Stimulated activated naive B cell treated with anti-CD40 and anti-IgM and Interleukin-4, amounts not matched to agents 10 μg/mL and 1 μg/mL and 100 μg/mL, for 72 hours (primary cell): ENCODE data around the gene DLG1.
A peak's percentile ranks its signal among the peaks of the same experiment; 100 is the strongest.

Source experiments
- ATAC-seq, 2 donors: fragments of 150-1000 bp; cut with Tn5 transposase; replicated peaks; 2 replicates each; pipeline ENCODE4 v1.10.0; 2021; ENCODE audit warnings: moderate library complexity in 1 of 2
- DNase-seq: peaks from one replicate; pipeline ENCODE4 v3.0.0; 2021
- H3K27ac Mint-ChIP-seq: one replicate; pipeline ENCODE4 v1.8.0; 2022; ENCODE audit warnings: mild to moderate bottlenecking, mixed read lengths
- H3K27me3 Mint-ChIP-seq, 2 donors: one replicate each; pipeline ENCODE4 v1.8.0; 2022; ENCODE audit warnings: mixed read lengths in 2 of 2
- H3K36me3 Mint-ChIP-seq, 2 donors: one replicate each; pipeline ENCODE4 v1.8.0; 2022; ENCODE audit warnings: mixed read lengths in 2 of 2, mild to moderate bottlenecking in 1 of 2
- H3K4me1 Mint-ChIP-seq, 2 donors: one replicate each; pipeline ENCODE4 v1.8.0; 2022; ENCODE audit warnings: mixed read lengths in 2 of 2, mild to moderate bottlenecking in 1 of 2
- H3K4me3 Mint-ChIP-seq, 2 donors: one replicate each; pipeline ENCODE4 v1.8.0; 2022; ENCODE audit warnings: mild to moderate bottlenecking in 2 of 2, mixed read lengths in 2 of 2, moderate library complexity in 1 of 2
- H3K9me3 Mint-ChIP-seq, 2 donors: one replicate each; pipeline ENCODE4 v1.8.0; 2022; ENCODE audit warnings: mixed read lengths in 2 of 2, mild to moderate bottlenecking in 1 of 2

DLG1 gene

GRCh38 chr3:197007953-197008352 lies 290.5 kb downstream of the DLG1 start:
- H3K36me3 Mint-ChIP-seq: peaks cover 20 to 26% of the 10 kb centered on the region in 2 donors
- peaks cover 17 to 29% of the 10 kb centered on the region in 2 donors for H3K4me1 Mint-ChIP-seq
- H3K9me3 Mint-ChIP-seq: no peaks in the 10 kb centered on the region
- H3K27me3 Mint-ChIP-seq: peaks cover 15 to 53% of the 10 kb centered on the region in 2 donors
- H3K4me3 Mint-ChIP-seq: no peak overlapping the region
- no peak for ATAC-seq
- DNase-seq: no peak
- H3K27ac Mint-ChIP-seq: no peak overlapping the region

GRCh38 chr3:197007296-197007940 lies 291.0 kb downstream of the DLG1 start:
- H3K36me3 Mint-ChIP-seq: peaks cover 19 to 26% of the 10 kb centered on the region in 2 donors
- no peaks in the 10 kb centered on the region for H3K9me3 Mint-ChIP-seq
- peaks cover 17 to 29% of the 10 kb centered on the region in 2 donors for H3K4me1 Mint-ChIP-seq
- peaks cover 15 to 53% of the 10 kb centered on the region in 2 donors for H3K27me3 Mint-ChIP-seq
- ATAC-seq (no peak), DNase-seq (no peak)
- H3K27ac Mint-ChIP-seq: no peak overlapping the region
- H3K4me3 Mint-ChIP-seq: no peak overlapping the region

GRCh38 chr3:197006860-197007259 lies 291.6 kb downstream of the DLG1 start:
- Mint-ChIP-seq H3K4me1 (peaks cover 17 to 34% of the 10 kb centered on the region in 2 donors), H3K27ac (no peak overlapping the region), H3K9me3 (no peaks in the 10 kb centered on the region), H3K36me3 (peaks cover 18 to 26% of the 10 kb centered on the region in 2 donors), H3K27me3 (peaks cover 15 to 53% of the 10 kb centered on the region in 2 donors), H3K4me3 (no peak overlapping the region)
- ATAC-seq (no peak), DNase-seq (no peak)

GRCh38 chr3:197006446-197006845 lies 292.0 kb downstream of the DLG1 start:
- Mint-ChIP-seq H3K4me3 (no peak overlapping the region), H3K27me3 (peaks cover 15 to 53% of the 10 kb centered on the region in 2 donors), H3K9me3 (no peaks in the 10 kb centered on the region), H3K4me1 (peaks cover 20 to 38% of the 10 kb centered on the region in 2 donors), H3K27ac (no peak overlapping the region), H3K36me3 (peaks cover 18 to 29% of the 10 kb centered on the region in 2 donors)
- DNase-seq (no peak), ATAC-seq (no peak)

- Mint-ChIP-seq H3K27ac (peak overlapping the region; percentile 92), H3K36me3 (peaks cover 15 to 21% of the 10 kb centered on the region in 2 donors), H3K4me3 (peak overlapping the region; percentile 86 to 89), H3K27me3 (peaks cover 11 to 38% of the 10 kb centered on the region in 2 donors), H3K9me3 (no peaks in the 10 kb centered on the region), H3K4me1 (peaks cover 24 to 39% of the 10 kb centered on the region in 2 donors)
- peak; percentile 10 to 11 for ATAC-seq
- no peak for DNase-seq
Observed at GRCh38 chr3:197003461-197004385, 294.7 kb downstream of the DLG1 start.

- peaks cover 24 to 39% of the 10 kb centered on the region in 2 donors for H3K4me1 Mint-ChIP-seq
- peak overlapping the region in 1 of 2 donors; percentile 86 for H3K4me3 Mint-ChIP-seq
- DNase-seq (peak; percentile 77), ATAC-seq (peak; percentile 76 to 77)
- H3K27ac Mint-ChIP-seq: peak overlapping the region; percentile 47
- no peaks in the 10 kb centered on the region for H3K9me3 Mint-ChIP-seq
- peaks cover 11 to 35% of the 10 kb centered on the region in 2 donors for H3K27me3 Mint-ChIP-seq
- H3K36me3 Mint-ChIP-seq: peaks cover 13 to 21% of the 10 kb centered on the region in 2 donors
Observed at GRCh38 chr3:197002701-197003454, 295.5 kb downstream of the DLG1 start.

GRCh38 chr3:197001972-197002700 lies 296.3 kb downstream of the DLG1 start:
- Mint-ChIP-seq H3K9me3 (no peaks in the 10 kb centered on the region), H3K27ac (peak overlapping the region; percentile 90), H3K36me3 (peaks cover 13 to 21% of the 10 kb centered on the region in 2 donors), H3K4me1 (peaks cover 24 to 39% of the 10 kb centered on the region in 2 donors), H3K4me3 (peak overlapping the region; percentile 74 to 79), H3K27me3 (peaks cover 11 to 31% of the 10 kb centered on the region in 2 donors)
- ATAC-seq (peak; percentile 14 to 18), DNase-seq (no peak)

GRCh38 chr3:197001106-197001971 lies 297.1 kb downstream of the DLG1 start:
- no peak for DNase-seq

GRCh38 chr3:197000211-197000610 lies 298.2 kb downstream of the DLG1 start:
- H3K36me3 Mint-ChIP-seq: peaks cover 5 to 18% of the 10 kb centered on the region in 2 donors
- ATAC-seq: peak; percentile 32 to 35
- H3K27ac Mint-ChIP-seq: no peak overlapping the region
- no peaks in the 10 kb centered on the region for H3K9me3 Mint-ChIP-seq
- H3K27me3 Mint-ChIP-seq: peaks cover 6 to 14% of the 10 kb centered on the region in 2 donors
- no peak for DNase-seq
- H3K4me3 Mint-ChIP-seq: no peak overlapping the region
- peaks cover 23 to 35% of the 10 kb centered on the region in 2 donors for H3K4me1 Mint-ChIP-seq

More at GRCh38 chr3:197001106-197001971, 297.1 kb downstream of the DLG1 start:
- Mint-ChIP-seq H3K4me3 (peak overlapping the region; percentile 74 to 79), H3K36me3 (peaks cover 13 to 21% of the 10 kb centered on the region in 2 donors), H3K9me3 (no peaks in the 10 kb centered on the region), H3K27ac (peak overlapping the region; percentile 90), H3K4me1 (peaks cover 24 to 39% of the 10 kb centered on the region in 2 donors), H3K27me3 (peaks cover 11 to 23% of the 10 kb centered on the region in 2 donors)
- ATAC-seq: no peak

- no peak overlapping the region for H3K4me3 Mint-ChIP-seq
- H3K36me3 Mint-ChIP-seq: peaks cover 0 to 9% of the 10 kb centered on the region in 2 donors
- ATAC-seq: no peak
- no peak overlapping the region for H3K27ac Mint-ChIP-seq
- no peaks in the 10 kb centered on the region for H3K9me3 Mint-ChIP-seq
- DNase-seq: no peak
- H3K27me3 Mint-ChIP-seq: peaks cover 0 to 3% of the 10 kb centered on the region in 2 donors
- H3K4me1 Mint-ChIP-seq: peaks cover 18 to 24% of the 10 kb centered on the region in 2 donors
Observed at GRCh38 chr3:196998966-196999760, 299.2 kb downstream of the DLG1 start.

GRCh38 chr3:196997311-196997710 lies 301.1 kb downstream of the DLG1 start:
- Mint-ChIP-seq H3K4me1 (peaks cover 13 to 16% of the 10 kb centered on the region in 2 donors), H3K27me3 (no peaks in the 10 kb centered on the region), H3K27ac (no peak overlapping the region), H3K36me3 (peaks cover 0 to 6% of the 10 kb centered on the region in 2 donors), H3K4me3 (no peak overlapping the region), H3K9me3 (no peaks in the 10 kb centered on the region)
- no peak for ATAC-seq
- no peak for DNase-seq
